ENCODE measurements around the gene RNF150.

RNF150 gene

GRCh38 chr4:141133146-141133998, at the start of gene RNF150:
TSS of gene RNF150 (minus strand) at chr4:141133469.
- peak; percentile 81 for DNase-seq (ENCODE audit: low read depth)
- peak within 1 kb of the TSS; percentile 43 for H3K4me3 ChIP-seq (ENCODE audit: low read depth, low read length)
- peak; percentile 46 for TF ChIP-seq CTCF (IDR thresholded peaks at IDR 0.05; ENCODE audit: insufficient read depth, low read depth, low read length, missing control alignments)

DNA sequence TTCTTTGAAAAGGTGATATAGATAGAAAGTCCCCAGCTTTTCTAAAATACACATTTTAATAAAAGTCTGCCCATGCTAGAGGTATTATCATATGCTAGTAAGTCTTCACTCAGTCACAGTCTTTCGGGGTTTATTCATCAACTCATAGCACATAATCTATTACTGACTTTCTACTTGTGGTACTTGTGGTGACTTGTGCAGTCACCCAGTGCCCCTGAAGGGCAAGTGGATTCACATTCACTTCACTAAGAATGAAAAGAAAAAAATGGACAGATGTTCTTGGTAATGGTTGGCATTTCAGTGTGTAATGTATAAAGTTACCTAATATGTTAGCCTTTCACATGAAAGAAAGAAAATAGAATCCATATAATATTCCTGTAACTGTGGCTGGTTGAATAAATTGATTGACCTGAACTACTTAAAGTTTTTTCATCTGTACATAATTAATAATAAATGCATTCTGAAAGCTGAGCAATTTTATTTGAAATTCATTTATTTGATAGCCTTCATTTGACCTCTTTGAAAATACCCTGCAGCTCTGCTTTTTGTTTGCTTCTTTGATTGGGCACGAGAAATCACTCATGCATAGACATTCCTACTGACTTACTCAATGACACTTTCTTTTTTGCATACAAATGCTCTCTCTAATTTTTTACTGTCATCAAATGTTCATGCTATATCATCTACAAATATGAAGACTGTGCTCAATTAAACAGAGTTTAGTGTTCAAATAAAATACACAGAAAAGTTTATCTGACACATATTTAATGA, 47.9 kb upstream of the RNF150 start:
- H3K4me3 ChIP-seq (ENCODE audit: low read depth, low read length), result no peak overlapping the region
- no peak for DNase-seq (ENCODE audit: low read depth)
- no peak for TF ChIP-seq CTCF (IDR thresholded peaks at IDR 0.05; ENCODE audit: insufficient read depth, low read depth, low read length, missing control alignments)

DNA sequence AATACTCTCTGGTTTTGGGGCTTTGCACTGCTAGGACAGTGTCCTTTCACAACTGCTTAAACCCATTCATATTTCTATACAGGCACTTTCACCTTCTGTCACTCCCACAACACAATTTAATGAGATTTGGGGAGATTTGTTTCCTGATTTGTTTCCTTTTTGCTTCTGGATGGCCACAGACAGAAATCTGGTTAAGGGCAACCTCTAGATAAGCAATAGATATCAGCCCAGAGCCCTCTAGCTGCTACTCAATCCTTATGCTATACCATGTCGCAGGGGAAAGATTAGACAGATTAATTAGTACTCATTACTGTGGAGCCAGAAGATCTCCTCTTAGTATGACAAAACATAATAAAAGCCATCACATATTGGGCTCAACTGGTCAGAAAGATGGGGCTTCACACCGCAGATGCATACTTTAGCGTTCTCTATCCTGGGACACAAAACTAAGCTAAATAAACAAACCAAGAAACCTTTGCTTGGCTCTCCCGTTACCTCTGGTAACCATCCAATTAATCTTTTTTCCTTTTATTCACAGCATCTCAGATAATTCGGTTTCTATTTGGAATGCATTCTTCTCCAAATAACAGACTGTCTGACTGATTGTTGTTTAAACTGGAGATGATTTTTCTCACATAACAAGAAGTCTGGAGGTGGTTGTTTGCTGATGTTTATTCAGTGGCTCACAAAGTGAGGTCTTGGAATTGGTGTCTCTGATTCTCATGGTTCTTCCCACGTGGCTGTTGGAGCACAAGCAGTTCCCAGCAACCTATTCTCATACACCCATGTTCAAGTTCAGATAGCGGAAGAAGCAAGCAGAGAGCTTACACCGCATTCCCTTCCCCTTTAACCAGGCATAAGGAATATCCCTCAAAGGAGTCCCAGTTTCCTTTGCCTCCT, 46.5 kb upstream of the RNF150 start:
- DNase-seq (ENCODE audit: low read depth), result no peak
- TF ChIP-seq CTCF (IDR thresholded peaks at IDR 0.05; ENCODE audit: insufficient read depth, low read depth, low read length, missing control alignments), result no peak
- no peak overlapping the region for H3K4me3 ChIP-seq (ENCODE audit: low read depth, low read length)

- no peak for DNase-seq (ENCODE audit: low read depth)
- H3K4me3 ChIP-seq (ENCODE audit: low read depth, low read length), result no peak overlapping the region
- TF ChIP-seq CTCF (IDR thresholded peaks at IDR 0.05; ENCODE audit: insufficient read depth, low read depth, low read length, missing control alignments), result no peak
Measured at GRCh38 chr4:141177171-141177570, 43.9 kb upstream of the RNF150 start.

DNA sequence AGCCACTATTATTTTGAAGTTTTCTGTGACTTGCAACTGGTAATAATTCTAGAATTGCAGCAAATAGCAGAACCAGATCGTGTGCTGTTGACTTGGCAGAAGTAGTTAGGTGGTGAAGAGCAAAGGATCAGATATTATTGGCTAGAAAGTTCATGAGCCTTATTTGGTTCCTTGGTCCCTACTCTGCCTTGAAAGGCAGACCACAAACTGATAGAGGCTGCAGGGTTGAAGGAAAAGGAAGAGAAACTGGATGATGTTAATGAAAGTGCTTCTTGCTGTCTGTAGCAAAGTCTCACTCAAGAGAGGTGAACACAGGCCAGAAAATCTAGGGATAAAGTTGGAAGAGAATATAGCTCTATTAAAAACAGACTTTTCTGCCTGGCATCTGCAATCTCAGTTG, 41.2 kb upstream of the RNF150 start:
- DNase-seq (ENCODE audit: low read depth), result peak; percentile 10
- no peak overlapping the region for H3K4me3 ChIP-seq (ENCODE audit: low read depth, low read length)
- no peak for TF ChIP-seq CTCF (IDR thresholded peaks at IDR 0.05; ENCODE audit: insufficient read depth, low read depth, low read length, missing control alignments)

DNA sequence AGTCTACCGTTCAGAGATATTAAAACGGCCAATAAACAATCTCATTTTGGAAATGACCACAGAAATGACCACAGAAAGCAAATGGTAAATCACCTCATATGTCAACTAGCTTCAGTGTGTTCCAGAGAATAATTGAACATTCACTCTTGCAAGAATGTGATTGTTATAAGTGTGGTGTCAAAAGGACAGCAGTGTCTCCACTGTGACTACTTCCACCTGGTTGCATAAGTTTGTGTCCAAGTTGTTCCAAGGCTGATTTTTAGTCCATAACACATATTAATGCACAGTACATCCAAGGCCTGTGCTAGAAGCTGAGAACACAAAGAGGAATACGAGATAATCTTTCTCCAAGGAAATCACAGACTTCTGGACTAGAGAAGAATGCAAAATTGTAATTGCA, 37.4 kb upstream of the RNF150 start:
- H3K4me3 ChIP-seq (ENCODE audit: low read depth, low read length), result no peak overlapping the region
- TF ChIP-seq CTCF (IDR thresholded peaks at IDR 0.05; ENCODE audit: insufficient read depth, low read depth, low read length, missing control alignments), result no peak
- no peak for DNase-seq (ENCODE audit: low read depth)

Measured in GM12865 (cell line).